Neural cell (in vitro differentiated cells): ENCODE data around the gene CRYGD. TPM values are rescaled to one million over a fixed set of nuclear protein-coding genes. Genes with fewer than 3 reads are reported as not detected.

ENCODE experiments used
- H2AFZ ChIP-seq: fragments of 200-600, 300-800 bp; sonication (generic), shearing (Covaris generic); 2 replicates; pipeline ENCODE4 v1.6.0; 2014; ENCODE audit warnings: low read depth, mild to moderate bottlenecking, antibody characterized with exemption, low read length, moderate library complexity
- H3F3A ChIP-seq: fragments of 200-600 bp; shearing (Covaris generic); 2 replicates; pipeline ENCODE4 v1.6.1; 2016; ENCODE audit warnings: mild to moderate bottlenecking, moderate library complexity, mixed read lengths, antibody characterized with exemption, low read length; ENCODE audit not compliant: insufficient read depth, poor library complexity, severe bottlenecking
- H3K27ac ChIP-seq: fragments of 200-600, 300-800 bp; sonication (generic), shearing (Covaris generic); 2 replicates; pipeline ENCODE4 v1.5.1; 2014; ENCODE audit warnings: mild to moderate bottlenecking, low read length, moderate library complexity
- H3K27me3 ChIP-seq: fragments of 300-800, 200-600 bp; sonication (generic), shearing (Covaris generic); 2 replicates; pipeline ENCODE4 v1.6.0; 2014; ENCODE audit warnings: mild to moderate bottlenecking, low read depth, low read length, moderate library complexity; ENCODE audit not compliant: insufficient read depth
- H3K36me3 ChIP-seq: fragments of 300-800, 200-600 bp; sonication (generic), shearing (Covaris generic); 2 replicates; pipeline ENCODE4 v1.5.1; 2014; ENCODE audit warnings: mild to moderate bottlenecking, antibody characterized with exemption, low read length, moderate library complexity; ENCODE audit not compliant: insufficient read depth
- H3K4me2 ChIP-seq: fragments of 300-800, 200-600 bp; sonication (generic), shearing (Covaris generic); 2 replicates; pipeline ENCODE4 v1.6.0; 2014; ENCODE audit warnings: mild to moderate bottlenecking, low read length
- H3K4me3 ChIP-seq: fragments of 300-800, 200-600 bp; sonication (generic), shearing (Covaris generic); 2 replicates; pipeline ENCODE4 v1.5.1; 2014; ENCODE audit warnings: mild to moderate bottlenecking, low read length, moderate library complexity
- H3K79me2 ChIP-seq: fragments of 200-600 bp; shearing (Covaris generic); replicated peaks from 2 replicates; pipeline ENCODE4 v1.6.0; 2014; ENCODE audit warnings: mild to moderate bottlenecking, low read length, moderate library complexity; ENCODE audit not compliant: insufficient read depth
- H3K9ac ChIP-seq: fragments of 300-800, 200-600 bp; sonication (generic), shearing (Covaris generic); 2 replicates; pipeline ENCODE4 v1.6.1; 2016; ENCODE audit warnings: mild to moderate bottlenecking, low read length, mixed read lengths
- H3K9me2 ChIP-seq: fragments of 200-600 bp; shearing (Covaris generic); 2 replicates; pipeline ENCODE4 v1.6.1; 2016; ENCODE audit warnings: mild to moderate bottlenecking, low read length, mixed read lengths; ENCODE audit not compliant: insufficient read depth
- H3K9me3 ChIP-seq: fragments of 200-600, 300-800 bp; sonication (generic), shearing (Covaris generic); 2 replicates; pipeline ENCODE4 v1.6.1; 2016; ENCODE audit warnings: mild to moderate bottlenecking, mixed run types, low read length, moderate library complexity, mixed read lengths
- H4K20me1 ChIP-seq: fragments of 200-600 bp; shearing (Covaris generic); 2 replicates; pipeline ENCODE4 v1.6.1; 2016; ENCODE audit warnings: mild to moderate bottlenecking, mixed run types; ENCODE audit not compliant: insufficient read depth
- EP300 ChIP-seq: fragments of 450-650 bp; conservative IDR thresholded peaks from 2 replicates; pipeline ENCODE4 v1.6.1; 2014; ENCODE audit warnings: antibody characterized with exemption, mild to moderate bottlenecking, moderate library complexity; ENCODE audit not compliant: poor library complexity, severe bottlenecking
- EZH2 ChIP-seq: fragments of 200-600, 300-800 bp; shearing (Covaris generic), sonication (generic); IDR thresholded peaks from 2 replicates; pipeline ENCODE4 v1.6.1; 2014; ENCODE audit warnings: antibody characterized with exemption, low read length, borderline replicate concordance, mild to moderate bottlenecking; ENCODE audit not compliant: insufficient read depth, poor library complexity, severe bottlenecking
- MXI1 ChIP-seq: fragments of 450-650 bp; conservative IDR thresholded peaks from 2 replicates; pipeline ENCODE4 v1.6.1; 2014; ENCODE audit warnings: antibody characterized with exemption, mild to moderate bottlenecking; ENCODE audit not compliant: poor library complexity, severe bottlenecking
- POLR2AphosphoS5 ChIP-seq: IDR thresholded peaks from 2 replicates; pipeline ENCODE4 v1.6.1; 2012
- RAD21 ChIP-seq: fragments of 450-650 bp; conservative IDR thresholded peaks from 2 replicates; pipeline ENCODE4 v1.6.1; 2014; ENCODE audit warnings: antibody characterized with exemption, mild to moderate bottlenecking, moderate library complexity
- SMC3 ChIP-seq: fragments of 450-650 bp; conservative IDR thresholded peaks from 2 replicates; pipeline ENCODE4 v1.6.1; 2014; ENCODE audit warnings: antibody characterized with exemption, mild to moderate bottlenecking, moderate library complexity; ENCODE audit not compliant: poor library complexity
- TAF1 ChIP-seq: IDR thresholded peaks from 2 replicates; pipeline ENCODE4 v1.6.1; 2012; ENCODE audit warnings: low read depth
- polyA plus RNA-seq: library from polyadenylated mRNA; depleted of rRNA; stranded (reverse); fragments of >200 nt; gene quantifications from 2 replicates; pipeline ENCODE4 v1.2.3, GENCODE V29; 2014
- TF ChIP-seq, protein P1 (sequence below): fragments of 450-650 bp; IDR thresholded peaks from 2 replicates; pipeline ENCODE4 v1.5.1; 2014; ENCODE audit warnings: antibody characterized with exemption, mild to moderate bottlenecking, moderate library complexity; ENCODE audit not compliant: poor library complexity, severe bottlenecking
- TF ChIP-seq, protein P2 (sequence below): IDR thresholded peaks from 2 replicates; pipeline ENCODE4 v1.6.1; 2012; ENCODE audit warnings: borderline replicate concordance

CRYGD gene
- polyA plus RNA-seq, 1 donor from 2014 or later, result not detected

DNA sequence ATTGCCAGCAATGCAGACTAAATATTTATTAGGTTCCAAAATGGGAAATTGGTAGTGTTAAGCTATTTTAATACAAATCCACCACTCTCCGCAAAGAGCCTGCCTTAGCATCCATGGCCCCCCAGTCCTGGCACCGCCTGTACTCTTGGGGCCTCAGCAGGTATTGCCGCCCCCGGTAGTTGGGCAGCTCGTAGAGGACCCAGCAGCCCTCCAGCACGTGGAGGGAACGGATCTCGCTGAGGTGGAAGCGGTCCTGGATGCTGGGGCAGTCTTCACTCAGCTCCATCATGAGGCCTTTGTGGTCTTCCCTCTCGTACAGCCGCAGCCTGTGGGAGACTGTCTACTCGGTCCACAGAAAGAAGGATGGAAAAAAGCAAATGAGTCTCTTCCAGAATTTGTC, 3.8 kb upstream of the CRYGD start:
- Histone ChIP-seq H3K9me2 (no peaks in the 10 kb centered on the region), H4K20me1 (no peaks in the 10 kb centered on the region), H2AFZ (no peak overlapping the region), H3K36me3 (no peaks in the 10 kb centered on the region), H3K4me2 (no peak overlapping the region), H3K79me2 (no peaks in the 10 kb centered on the region), H3K27me3 (no peaks in the 10 kb centered on the region), H3K9ac (no peak overlapping the region), H3K4me3 (no peak overlapping the region), H3F3A (no peaks in the 10 kb centered on the region), H3K27ac (no peak overlapping the region), H3K9me3 (no peaks in the 10 kb centered on the region)
- TF ChIP-seq MXI1 (no peak), POLR2AphosphoS5 (no peak)

DNA sequence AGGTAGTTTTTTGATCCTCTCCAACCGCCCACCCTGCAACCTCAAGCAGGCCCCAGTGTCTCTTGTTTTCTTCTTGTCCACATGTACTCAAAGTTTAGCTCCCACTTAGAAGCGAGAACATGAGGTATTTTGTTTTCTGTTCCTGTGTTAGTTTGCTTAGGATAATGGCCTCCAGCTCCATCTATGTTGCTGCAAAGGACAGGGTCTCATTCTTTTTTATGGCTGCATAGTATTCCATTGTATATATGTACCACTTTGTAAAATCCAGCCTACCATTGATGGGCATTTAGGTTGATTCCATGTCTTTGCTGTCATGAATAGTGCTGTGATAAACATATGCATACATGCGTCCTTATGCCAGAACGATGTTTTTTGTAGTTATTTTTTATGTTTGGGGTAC, 2.8 kb upstream of the CRYGD start:
- H4K20me1 ChIP-seq, result no peaks in the 10 kb centered on the region
- no peak overlapping the region for H3K27ac ChIP-seq
- no peak overlapping the region for H2AFZ ChIP-seq
- no peak overlapping the region for H3K9ac ChIP-seq
- no peaks in the 10 kb centered on the region for H3F3A ChIP-seq
- H3K9me3 ChIP-seq, result no peaks in the 10 kb centered on the region
- H3K79me2 ChIP-seq, result no peaks in the 10 kb centered on the region
- no peaks in the 10 kb centered on the region for H3K36me3 ChIP-seq
- no peak overlapping the region for H3K4me3 ChIP-seq
- TF ChIP-seq EZH2, result no peak
- no peak for TF ChIP-seq MXI1
- TF ChIP-seq, protein P1, sequence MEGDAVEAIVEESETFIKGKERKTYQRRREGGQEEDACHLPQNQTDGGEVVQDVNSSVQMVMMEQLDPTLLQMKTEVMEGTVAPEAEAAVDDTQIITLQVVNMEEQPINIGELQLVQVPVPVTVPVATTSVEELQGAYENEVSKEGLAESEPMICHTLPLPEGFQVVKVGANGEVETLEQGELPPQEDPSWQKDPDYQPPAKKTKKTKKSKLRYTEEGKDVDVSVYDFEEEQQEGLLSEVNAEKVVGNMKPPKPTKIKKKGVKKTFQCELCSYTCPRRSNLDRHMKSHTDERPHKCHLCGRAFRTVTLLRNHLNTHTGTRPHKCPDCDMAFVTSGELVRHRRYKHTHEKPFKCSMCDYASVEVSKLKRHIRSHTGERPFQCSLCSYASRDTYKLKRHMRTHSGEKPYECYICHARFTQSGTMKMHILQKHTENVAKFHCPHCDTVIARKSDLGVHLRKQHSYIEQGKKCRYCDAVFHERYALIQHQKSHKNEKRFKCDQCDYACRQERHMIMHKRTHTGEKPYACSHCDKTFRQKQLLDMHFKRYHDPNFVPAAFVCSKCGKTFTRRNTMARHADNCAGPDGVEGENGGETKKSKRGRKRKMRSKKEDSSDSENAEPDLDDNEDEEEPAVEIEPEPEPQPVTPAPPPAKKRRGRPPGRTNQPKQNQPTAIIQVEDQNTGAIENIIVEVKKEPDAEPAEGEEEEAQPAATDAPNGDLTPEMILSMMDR, result no peak
- TF ChIP-seq TAF1, result no peak
- TF ChIP-seq SMC3, result no peak
- no peak overlapping the region for H3K4me2 ChIP-seq
- no peaks in the 10 kb centered on the region for H3K9me2 ChIP-seq
- no peaks in the 10 kb centered on the region for H3K27me3 ChIP-seq

DNA sequence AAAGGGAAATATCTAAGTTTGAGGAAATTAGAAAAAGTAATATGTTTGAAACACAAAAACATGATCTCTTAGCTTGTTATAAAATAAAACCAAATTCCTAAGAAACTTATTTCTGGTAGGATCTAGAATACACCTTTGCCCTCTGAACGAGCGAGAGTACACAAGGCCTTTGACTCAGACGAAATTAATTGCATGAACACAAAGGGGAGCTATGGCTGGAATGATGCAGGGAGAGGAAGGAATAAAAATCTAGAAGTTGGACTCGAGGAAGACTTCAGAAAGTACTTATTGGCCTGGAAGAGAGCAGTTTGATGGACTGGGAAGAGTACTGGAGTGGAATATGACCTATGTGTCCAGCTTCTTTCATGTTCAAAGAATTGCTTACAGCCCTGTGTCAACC, 927 bp upstream of the CRYGD start:
- Histone ChIP-seq H3K27ac (no peak overlapping the region), H3K79me2 (no peaks in the 10 kb centered on the region), H3K9me2 (no peaks in the 10 kb centered on the region), H4K20me1 (no peaks in the 10 kb centered on the region), H3K9ac (no peak overlapping the region), H3K36me3 (no peaks in the 10 kb centered on the region), H3K4me3 (no peak overlapping the region), H3F3A (no peaks in the 10 kb centered on the region), H3K9me3 (no peaks in the 10 kb centered on the region), H3K4me2 (no peak overlapping the region), H3K27me3 (no peaks in the 10 kb centered on the region), H2AFZ (no peak overlapping the region)
- TF ChIP-seq, protein P1, result no peak
- TF ChIP-seq RAD21, result no peak
- no peak for TF ChIP-seq SMC3
- TF ChIP-seq, protein P2, sequence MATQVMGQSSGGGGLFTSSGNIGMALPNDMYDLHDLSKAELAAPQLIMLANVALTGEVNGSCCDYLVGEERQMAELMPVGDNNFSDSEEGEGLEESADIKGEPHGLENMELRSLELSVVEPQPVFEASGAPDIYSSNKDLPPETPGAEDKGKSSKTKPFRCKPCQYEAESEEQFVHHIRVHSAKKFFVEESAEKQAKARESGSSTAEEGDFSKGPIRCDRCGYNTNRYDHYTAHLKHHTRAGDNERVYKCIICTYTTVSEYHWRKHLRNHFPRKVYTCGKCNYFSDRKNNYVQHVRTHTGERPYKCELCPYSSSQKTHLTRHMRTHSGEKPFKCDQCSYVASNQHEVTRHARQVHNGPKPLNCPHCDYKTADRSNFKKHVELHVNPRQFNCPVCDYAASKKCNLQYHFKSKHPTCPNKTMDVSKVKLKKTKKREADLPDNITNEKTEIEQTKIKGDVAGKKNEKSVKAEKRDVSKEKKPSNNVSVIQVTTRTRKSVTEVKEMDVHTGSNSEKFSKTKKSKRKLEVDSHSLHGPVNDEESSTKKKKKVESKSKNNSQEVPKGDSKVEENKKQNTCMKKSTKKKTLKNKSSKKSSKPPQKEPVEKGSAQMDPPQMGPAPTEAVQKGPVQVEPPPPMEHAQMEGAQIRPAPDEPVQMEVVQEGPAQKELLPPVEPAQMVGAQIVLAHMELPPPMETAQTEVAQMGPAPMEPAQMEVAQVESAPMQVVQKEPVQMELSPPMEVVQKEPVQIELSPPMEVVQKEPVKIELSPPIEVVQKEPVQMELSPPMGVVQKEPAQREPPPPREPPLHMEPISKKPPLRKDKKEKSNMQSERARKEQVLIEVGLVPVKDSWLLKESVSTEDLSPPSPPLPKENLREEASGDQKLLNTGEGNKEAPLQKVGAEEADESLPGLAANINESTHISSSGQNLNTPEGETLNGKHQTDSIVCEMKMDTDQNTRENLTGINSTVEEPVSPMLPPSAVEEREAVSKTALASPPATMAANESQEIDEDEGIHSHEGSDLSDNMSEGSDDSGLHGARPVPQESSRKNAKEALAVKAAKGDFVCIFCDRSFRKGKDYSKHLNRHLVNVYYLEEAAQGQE, result no peak
- TF ChIP-seq POLR2AphosphoS5, result no peak
- no peak for TF ChIP-seq MXI1
- TF ChIP-seq TAF1, result no peak
- no peak for TF ChIP-seq EP300
- no peak for TF ChIP-seq EZH2
